ENCODE data around the gene MTCH2. TPM values are rescaled to one million over a fixed set of nuclear protein-coding genes. Genes with fewer than 3 reads are reported as not detected.
A peak's percentile ranks its signal among the peaks of the same experiment; 100 is the strongest.

Gene MTCH2
- polyA plus RNA-seq, 1 donor (not counting 4 experiments of a cell fraction or from before 2014, with no cell fraction given), result 185 TPM

- TF ChIP-seq, protein P1, sequence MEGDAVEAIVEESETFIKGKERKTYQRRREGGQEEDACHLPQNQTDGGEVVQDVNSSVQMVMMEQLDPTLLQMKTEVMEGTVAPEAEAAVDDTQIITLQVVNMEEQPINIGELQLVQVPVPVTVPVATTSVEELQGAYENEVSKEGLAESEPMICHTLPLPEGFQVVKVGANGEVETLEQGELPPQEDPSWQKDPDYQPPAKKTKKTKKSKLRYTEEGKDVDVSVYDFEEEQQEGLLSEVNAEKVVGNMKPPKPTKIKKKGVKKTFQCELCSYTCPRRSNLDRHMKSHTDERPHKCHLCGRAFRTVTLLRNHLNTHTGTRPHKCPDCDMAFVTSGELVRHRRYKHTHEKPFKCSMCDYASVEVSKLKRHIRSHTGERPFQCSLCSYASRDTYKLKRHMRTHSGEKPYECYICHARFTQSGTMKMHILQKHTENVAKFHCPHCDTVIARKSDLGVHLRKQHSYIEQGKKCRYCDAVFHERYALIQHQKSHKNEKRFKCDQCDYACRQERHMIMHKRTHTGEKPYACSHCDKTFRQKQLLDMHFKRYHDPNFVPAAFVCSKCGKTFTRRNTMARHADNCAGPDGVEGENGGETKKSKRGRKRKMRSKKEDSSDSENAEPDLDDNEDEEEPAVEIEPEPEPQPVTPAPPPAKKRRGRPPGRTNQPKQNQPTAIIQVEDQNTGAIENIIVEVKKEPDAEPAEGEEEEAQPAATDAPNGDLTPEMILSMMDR (optimal IDR thresholded peaks at IDR 0.05 in 1 of 3, IDR thresholded peaks at IDR 0.05 in 1 of 3, conservative IDR thresholded peaks at IDR 0.05 in 1 of 3; ENCODE audit: extremely low read depth in 1 of 3, insufficient read depth in 2 of 3, low read length in 3 of 3), result no peak
- no peak for TF ChIP-seq EZH2 (IDR thresholded peaks at IDR 0.05; ENCODE audit: low read length)
- Histone ChIP-seq H4K20me1 (ENCODE audit: control insufficient read depth, extremely low read depth, insufficient read depth, low read length) (peaks cover 9% of the 10 kb centered on the region), H3K9me3 (ENCODE audit: control insufficient read depth, low read depth, low read length) (no peaks in the 10 kb centered on the region), H3K27me3 (ENCODE audit: control insufficient read depth, extremely low read depth, insufficient read depth, low read length) (no peaks in the 10 kb centered on the region), H3K36me3 (ENCODE audit: control insufficient read depth in 2 of 2, extremely low read depth in 1 of 2, insufficient read depth in 2 of 2, low read length in 2 of 2) (peaks cover 7 to 30% of the 10 kb centered on the region in 2 experiments), H3K4me3 (ENCODE audit: control insufficient read depth in 2 of 3, extremely low read depth in 1 of 3, insufficient read depth in 2 of 3, low read depth in 1 of 3, low read length in 3 of 3) (peak overlapping the region in 1 of 3 experiments; percentile 11), H3K9me1 (ENCODE audit: control insufficient read depth, extremely low read depth, insufficient read depth, low read length) (peaks cover 3% of the 10 kb centered on the region), H2AFZ (ENCODE audit: control insufficient read depth, low read length) (no peak overlapping the region), H3K79me2 (ENCODE audit: control insufficient read depth, insufficient read depth, low read length) (peaks cover 46% of the 10 kb centered on the region), H3K4me2 (ENCODE audit: control insufficient read depth, extremely low read depth, insufficient read depth, low read depth, low read length) (peak overlapping the region; percentile 37), H3K4me1 (ENCODE audit: control insufficient read depth, extremely low read depth, insufficient read depth, low read length) (peaks cover 35% of the 10 kb centered on the region), H3K9ac (ENCODE audit: control insufficient read depth, extremely low read depth, insufficient read depth, low read length) (peak overlapping the region; percentile 35), H3K27ac (ENCODE audit: control insufficient read depth, insufficient read depth, low read length) (peak overlapping the region; percentile 63)
- DNase-seq (ENCODE audit: low read depth, low spot score) (no peak), FAIRE-seq (no peak)
- dilution Hi-C loops (cut with MboI; ENCODE audit: extremely low pct_ligation_motif_present, low sequenced_read_pairs), result no loop called here
Measured at GRCh38 chr11:47572715-47573255, 69.6 kb downstream of the MTCH2 start.

GRCh38 chr11:47571895-47572294, 70.5 kb downstream of the MTCH2 start:
- Histone ChIP-seq H3K36me3 (ENCODE audit: control insufficient read depth in 2 of 2, extremely low read depth in 1 of 2, insufficient read depth in 2 of 2, low read length in 2 of 2) (peaks cover 7 to 30% of the 10 kb centered on the region in 2 experiments), H3K4me2 (ENCODE audit: control insufficient read depth, extremely low read depth, insufficient read depth, low read depth, low read length) (peak overlapping the region; percentile 37), H3K27me3 (ENCODE audit: control insufficient read depth, extremely low read depth, insufficient read depth, low read length) (no peaks in the 10 kb centered on the region), H3K4me3 (ENCODE audit: control insufficient read depth in 2 of 3, extremely low read depth in 1 of 3, insufficient read depth in 2 of 3, low read depth in 1 of 3, low read length in 3 of 3) (no peak overlapping the region), H3K79me2 (ENCODE audit: control insufficient read depth, insufficient read depth, low read length) (peaks cover 50% of the 10 kb centered on the region), H3K4me1 (ENCODE audit: control insufficient read depth, extremely low read depth, insufficient read depth, low read length) (peaks cover 26% of the 10 kb centered on the region), H3K9me3 (ENCODE audit: control insufficient read depth, low read depth, low read length) (no peaks in the 10 kb centered on the region), H3K9me1 (ENCODE audit: control insufficient read depth, extremely low read depth, insufficient read depth, low read length) (peaks cover 3% of the 10 kb centered on the region), H4K20me1 (ENCODE audit: control insufficient read depth, extremely low read depth, insufficient read depth, low read length) (peaks cover 9% of the 10 kb centered on the region), H3K27ac (ENCODE audit: control insufficient read depth, insufficient read depth, low read length) (peak overlapping the region; percentile 63), H2AFZ (ENCODE audit: control insufficient read depth, low read length) (no peak overlapping the region), H3K9ac (ENCODE audit: control insufficient read depth, extremely low read depth, insufficient read depth, low read length) (no peak overlapping the region)
- no peak for TF ChIP-seq EZH2 (IDR thresholded peaks at IDR 0.05; ENCODE audit: low read length)
- TF ChIP-seq, protein P1 (optimal IDR thresholded peaks at IDR 0.05 in 1 of 3, IDR thresholded peaks at IDR 0.05 in 1 of 3, conservative IDR thresholded peaks at IDR 0.05 in 1 of 3; ENCODE audit: extremely low read depth in 1 of 3, insufficient read depth in 2 of 3, low read length in 3 of 3), result no peak
- FAIRE-seq, result no peak
- dilution Hi-C loops (cut with MboI; ENCODE audit: extremely low pct_ligation_motif_present, low sequenced_read_pairs), result no loop called here
- DNase-seq (ENCODE audit: low read depth, low spot score), result no peak

All from keratinocyte (primary cell).